Measurements from ENCODE around the gene CKAP5.

CKAP5 gene

GRCh38 chr11:46766656-46767055 lies 79.4 kb downstream of the CKAP5 start:
- Histone ChIP-seq H3K27me3 (ENCODE audit: control insufficient read depth in 1 of 2, insufficient read depth in 2 of 2, low read length in 2 of 2) (no peaks in the 10 kb centered on the region), H3K4me3 (ENCODE audit: low read length in 2 of 2) (no peak overlapping the region), H3K27ac (ENCODE audit: low read length) (no peak overlapping the region), H3K4me1 (ENCODE audit: control insufficient read depth, insufficient read depth, low read length) (no peaks in the 10 kb centered on the region), H3K9ac (ENCODE audit: low read length in 2 of 2) (no peak overlapping the region), H3K36me3 (ENCODE audit: control insufficient read depth in 2 of 2, insufficient read depth in 2 of 2, low read length in 2 of 2) (peaks cover 31 to 45% of the 10 kb centered on the region in 2 donors), H3K9me3 (ENCODE audit: control insufficient read depth in 2 of 2, low read length in 2 of 2) (no peaks in the 10 kb centered on the region)

GRCh38 chr11:46762248-46762647 lies 83.8 kb downstream of the CKAP5 start:
- no peaks in the 10 kb centered on the region for H3K9me3 ChIP-seq (ENCODE audit: control insufficient read depth in 2 of 2, low read length in 2 of 2)
- no peak overlapping the region for H3K4me3 ChIP-seq (ENCODE audit: low read length in 2 of 2)
- H3K36me3 ChIP-seq (ENCODE audit: control insufficient read depth in 2 of 2, insufficient read depth in 2 of 2, low read length in 2 of 2) = peaks cover 39 to 52% of the 10 kb centered on the region in 2 donors
- H3K4me1 ChIP-seq (ENCODE audit: control insufficient read depth, insufficient read depth, low read length) = no peaks in the 10 kb centered on the region
- no peaks in the 10 kb centered on the region for H3K27me3 ChIP-seq (ENCODE audit: control insufficient read depth in 1 of 2, insufficient read depth in 2 of 2, low read length in 2 of 2)
- no peak overlapping the region for H3K27ac ChIP-seq (ENCODE audit: low read length)
- no peak overlapping the region for H3K9ac ChIP-seq (ENCODE audit: low read length in 2 of 2)

GRCh38 chr11:46761807-46762206 lies 84.3 kb downstream of the CKAP5 start:
- H3K4me1 ChIP-seq (ENCODE audit: control insufficient read depth, insufficient read depth, low read length) = no peaks in the 10 kb centered on the region
- H3K27me3 ChIP-seq (ENCODE audit: control insufficient read depth in 1 of 2, insufficient read depth in 2 of 2, low read length in 2 of 2) = no peaks in the 10 kb centered on the region
- no peak overlapping the region for H3K9ac ChIP-seq (ENCODE audit: low read length in 2 of 2)
- H3K9me3 ChIP-seq (ENCODE audit: control insufficient read depth in 2 of 2, low read length in 2 of 2) = no peaks in the 10 kb centered on the region
- H3K4me3 ChIP-seq (ENCODE audit: low read length in 2 of 2) = no peak overlapping the region
- H3K27ac ChIP-seq (ENCODE audit: low read length) = no peak overlapping the region
- peaks cover 39 to 52% of the 10 kb centered on the region in 2 donors for H3K36me3 ChIP-seq (ENCODE audit: control insufficient read depth in 2 of 2, insufficient read depth in 2 of 2, low read length in 2 of 2)

GRCh38 chr11:46760429-46761128 lies 85.5 kb downstream of the CKAP5 start:
- Histone ChIP-seq H3K9me3 (ENCODE audit: control insufficient read depth in 2 of 2, low read length in 2 of 2) (no peaks in the 10 kb centered on the region), H3K36me3 (ENCODE audit: control insufficient read depth in 2 of 2, insufficient read depth in 2 of 2, low read length in 2 of 2) (peaks cover 39 to 47% of the 10 kb centered on the region in 2 donors), H3K9ac (ENCODE audit: low read length in 2 of 2) (no peak overlapping the region), H3K4me1 (ENCODE audit: control insufficient read depth, insufficient read depth, low read length) (no peaks in the 10 kb centered on the region), H3K27me3 (ENCODE audit: control insufficient read depth in 1 of 2, insufficient read depth in 2 of 2, low read length in 2 of 2) (no peaks in the 10 kb centered on the region), H3K4me3 (ENCODE audit: low read length in 2 of 2) (no peak overlapping the region), H3K27ac (ENCODE audit: low read length) (no peak overlapping the region)

GRCh38 chr11:46759196-46759595 lies 86.9 kb downstream of the CKAP5 start:
- no peaks in the 10 kb centered on the region for H3K4me1 ChIP-seq (ENCODE audit: control insufficient read depth, insufficient read depth, low read length)
- H3K27ac ChIP-seq (ENCODE audit: low read length) = no peak overlapping the region
- no peak overlapping the region for H3K4me3 ChIP-seq (ENCODE audit: low read length in 2 of 2)
- H3K36me3 ChIP-seq (ENCODE audit: control insufficient read depth in 2 of 2, insufficient read depth in 2 of 2, low read length in 2 of 2) = peaks cover 46 to 51% of the 10 kb centered on the region in 2 donors
- no peak overlapping the region for H3K9ac ChIP-seq (ENCODE audit: low read length in 2 of 2)
- no peaks in the 10 kb centered on the region for H3K27me3 ChIP-seq (ENCODE audit: control insufficient read depth in 1 of 2, insufficient read depth in 2 of 2, low read length in 2 of 2)
- no peaks in the 10 kb centered on the region for H3K9me3 ChIP-seq (ENCODE audit: control insufficient read depth in 2 of 2, low read length in 2 of 2)

GRCh38 chr11:46755962-46756361 lies 90.1 kb downstream of the CKAP5 start:
- H3K9me3 ChIP-seq (ENCODE audit: control insufficient read depth in 2 of 2, low read length in 2 of 2) = no peaks in the 10 kb centered on the region
- no peaks in the 10 kb centered on the region for H3K4me1 ChIP-seq (ENCODE audit: control insufficient read depth, insufficient read depth, low read length)
- H3K9ac ChIP-seq (ENCODE audit: low read length in 2 of 2) = no peak overlapping the region
- H3K36me3 ChIP-seq (ENCODE audit: control insufficient read depth in 2 of 2, insufficient read depth in 2 of 2, low read length in 2 of 2) = peaks cover 49 to 51% of the 10 kb centered on the region in 2 donors
- no peak overlapping the region for H3K27ac ChIP-seq (ENCODE audit: low read length)
- no peak overlapping the region for H3K4me3 ChIP-seq (ENCODE audit: low read length in 2 of 2)
- no peaks in the 10 kb centered on the region for H3K27me3 ChIP-seq (ENCODE audit: control insufficient read depth in 1 of 2, insufficient read depth in 2 of 2, low read length in 2 of 2)

- peaks cover 6% of the 10 kb centered on the region for H3K4me1 ChIP-seq (ENCODE audit: control insufficient read depth, insufficient read depth, low read length)
- H3K9me3 ChIP-seq (ENCODE audit: control insufficient read depth in 2 of 2, low read length in 2 of 2) = no peaks in the 10 kb centered on the region
- peaks cover 59 to 65% of the 10 kb centered on the region in 2 donors for H3K36me3 ChIP-seq (ENCODE audit: control insufficient read depth in 2 of 2, insufficient read depth in 2 of 2, low read length in 2 of 2)
- H3K27me3 ChIP-seq (ENCODE audit: control insufficient read depth in 1 of 2, insufficient read depth in 2 of 2, low read length in 2 of 2) = no peaks in the 10 kb centered on the region
- H3K4me3 ChIP-seq (ENCODE audit: low read length in 2 of 2) = no peak overlapping the region
- H3K9ac ChIP-seq (ENCODE audit: low read length in 2 of 2) = no peak overlapping the region
- no peak overlapping the region for H3K27ac ChIP-seq (ENCODE audit: low read length)
These were observed 98.9 kb downstream of the CKAP5 start for GRCh38 chr11:46747150-46747549.

GRCh38 chr11:46745995-46746394 lies 100.1 kb downstream of the CKAP5 start:
- Histone ChIP-seq H3K4me3 (ENCODE audit: low read length in 2 of 2) (no peak overlapping the region), H3K4me1 (ENCODE audit: control insufficient read depth, insufficient read depth, low read length) (peaks cover 6% of the 10 kb centered on the region), H3K9me3 (ENCODE audit: control insufficient read depth in 2 of 2, low read length in 2 of 2) (no peaks in the 10 kb centered on the region), H3K36me3 (ENCODE audit: control insufficient read depth in 2 of 2, insufficient read depth in 2 of 2, low read length in 2 of 2) (peaks cover 58 to 60% of the 10 kb centered on the region in 2 donors), H3K9ac (ENCODE audit: low read length in 2 of 2) (no peak overlapping the region), H3K27me3 (ENCODE audit: control insufficient read depth in 1 of 2, insufficient read depth in 2 of 2, low read length in 2 of 2) (no peaks in the 10 kb centered on the region), H3K27ac (ENCODE audit: low read length) (no peak overlapping the region)

- Histone ChIP-seq H3K4me1 (ENCODE audit: control insufficient read depth, insufficient read depth, low read length) (peaks cover 6% of the 10 kb centered on the region), H3K4me3 (ENCODE audit: low read length in 2 of 2) (no peak overlapping the region), H3K9me3 (ENCODE audit: control insufficient read depth in 2 of 2, low read length in 2 of 2) (no peaks in the 10 kb centered on the region), H3K9ac (ENCODE audit: low read length in 2 of 2) (no peak overlapping the region), H3K36me3 (ENCODE audit: control insufficient read depth in 2 of 2, insufficient read depth in 2 of 2, low read length in 2 of 2) (peaks cover 52 to 53% of the 10 kb centered on the region in 2 donors), H3K27me3 (ENCODE audit: control insufficient read depth in 1 of 2, insufficient read depth in 2 of 2, low read length in 2 of 2) (no peaks in the 10 kb centered on the region), H3K27ac (ENCODE audit: low read length) (no peak overlapping the region)
These were observed 100.8 kb downstream of the CKAP5 start for GRCh38 chr11:46745328-46745727.

- H3K9ac ChIP-seq (ENCODE audit: low read length in 2 of 2) = no peak overlapping the region
- no peaks in the 10 kb centered on the region for H3K9me3 ChIP-seq (ENCODE audit: control insufficient read depth in 2 of 2, low read length in 2 of 2)
- peaks cover 46 to 47% of the 10 kb centered on the region in 2 donors for H3K36me3 ChIP-seq (ENCODE audit: control insufficient read depth in 2 of 2, insufficient read depth in 2 of 2, low read length in 2 of 2)
- no peak overlapping the region for H3K4me3 ChIP-seq (ENCODE audit: low read length in 2 of 2)
- H3K4me1 ChIP-seq (ENCODE audit: control insufficient read depth, insufficient read depth, low read length) = peaks cover 6% of the 10 kb centered on the region
- H3K27me3 ChIP-seq (ENCODE audit: control insufficient read depth in 1 of 2, insufficient read depth in 2 of 2, low read length in 2 of 2) = no peaks in the 10 kb centered on the region
- H3K27ac ChIP-seq (ENCODE audit: low read length) = no peak overlapping the region
These were observed 102.3 kb downstream of the CKAP5 start for GRCh38 chr11:46743693-46744339.

GRCh38 chr11:46743043-46743442 lies 103.0 kb downstream of the CKAP5 start:
- Histone ChIP-seq H3K4me3 (ENCODE audit: low read length in 2 of 2) (no peak overlapping the region), H3K9me3 (ENCODE audit: control insufficient read depth in 2 of 2, low read length in 2 of 2) (no peaks in the 10 kb centered on the region), H3K9ac (ENCODE audit: low read length in 2 of 2) (no peak overlapping the region), H3K27ac (ENCODE audit: low read length) (no peak overlapping the region), H3K36me3 (ENCODE audit: control insufficient read depth in 2 of 2, insufficient read depth in 2 of 2, low read length in 2 of 2) (peaks cover 43 to 46% of the 10 kb centered on the region in 2 donors), H3K4me1 (ENCODE audit: control insufficient read depth, insufficient read depth, low read length) (peaks cover 6% of the 10 kb centered on the region), H3K27me3 (ENCODE audit: control insufficient read depth in 1 of 2, insufficient read depth in 2 of 2, low read length in 2 of 2) (no peaks in the 10 kb centered on the region)
